Right ventricle myocardium superior (tissue), 1 donor: ENCODE results near the gene CACNA1C. TPM values are rescaled to one million over a fixed set of nuclear protein-coding genes. Genes with fewer than 3 reads are reported as not detected.

Experiments used
- ATAC-seq: fragments of 200-7000 bp; cut with Tn5 transposase; one replicate; pipeline ENCODE4 v1.9.1; 2020; ENCODE audit warnings: mild to moderate bottlenecking; ENCODE audit not compliant: poor library complexity
- DNase-seq: peaks from one replicate; pipeline ENCODE4 v3.0.0-alpha.2; 2020
- intact Hi-C: fragments of 100-400 bp; cut with DNase I; formaldehyde crosslinking; loops from one replicate; pipeline ENCODE4 v1.11.2; 2022
- total RNA-seq: library from RNA; stranded (reverse); fragmentation: NEBNext Ultra II Directional; extraction: Animal tissue kit (Norgen Biotek cat#: 25700); gene quantifications from one replicate; pipeline ENCODE4 v1.2.1, GENCODE V29; 2021
- donor health status: DM: no; HTN: yes; CAD: no; lungs with severe emphysema.

CACNA1C gene
- total RNA-seq, 1 donor from 2014 or later: 151 TPM

GRCh38 chr12:2526371-2526770 is 473.6 kb downstream of the CACNA1C start:
- peak; percentile 35 for ATAC-seq

DNA sequence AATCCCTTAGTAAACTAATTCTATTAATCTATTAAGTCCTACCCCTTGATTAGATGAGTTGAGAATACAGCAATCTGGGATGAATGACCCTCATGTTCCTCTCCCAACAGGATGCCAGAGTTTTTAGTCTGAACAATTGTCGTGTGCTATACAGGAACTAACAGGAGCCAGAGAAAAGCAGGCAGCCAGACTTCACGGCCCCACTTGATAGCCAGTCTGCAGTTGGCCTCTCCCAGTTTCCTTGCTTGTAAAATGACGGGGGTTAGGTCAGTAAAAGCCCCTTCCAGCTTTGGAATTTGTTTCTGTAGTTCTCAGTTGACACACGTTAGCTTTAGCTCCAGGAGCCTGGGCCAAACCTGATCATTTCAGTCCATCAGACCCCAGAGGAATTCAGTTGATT is 475.2 kb downstream of the CACNA1C start:
- ATAC-seq (no peak), DNase-seq (no peak)
- intact Hi-C loops: no loop called here

More at GRCh38 chr12:2526371-2526770, 473.6 kb downstream of the CACNA1C start:
- DNase-seq: no peak
- intact Hi-C loops: no loop called here

- no peak for ATAC-seq
- DNase-seq: no peak
- intact Hi-C loops: no loop called here
Measured at GRCh38 chr12:2529807-2530206, 477.0 kb downstream of the CACNA1C start.

DNA sequence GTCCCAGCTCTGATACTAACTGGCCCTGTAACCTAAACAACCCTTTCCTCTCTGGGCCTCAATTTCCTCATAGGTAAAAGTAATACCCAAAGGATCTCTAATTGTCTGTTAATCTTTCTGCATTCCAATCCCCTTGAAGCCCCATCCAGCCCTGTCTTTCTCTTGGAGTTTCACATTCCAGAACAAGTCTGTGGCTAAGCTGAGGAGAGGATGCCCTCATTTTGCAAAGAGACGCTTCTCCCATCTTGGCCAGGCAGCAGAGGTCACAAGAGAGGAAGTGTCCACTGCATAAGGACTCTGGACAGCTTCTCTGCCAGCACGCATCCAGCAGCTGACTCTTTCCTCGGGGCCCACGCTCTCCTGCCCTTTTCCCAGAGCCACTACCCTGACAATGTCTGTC is 478.6 kb downstream of the CACNA1C start:
- intact Hi-C loops: no loop called here
- DNase-seq (no peak), ATAC-seq (no peak)

- ATAC-seq (no peak), DNase-seq (no peak)
- intact Hi-C loops: no loop called here
Measured at GRCh38 chr12:2533036-2533435, 480.2 kb downstream of the CACNA1C start.

GRCh38 chr12:2535583-2536204 is 482.9 kb downstream of the CACNA1C start:
- intact Hi-C loops: no loop called here

DNA sequence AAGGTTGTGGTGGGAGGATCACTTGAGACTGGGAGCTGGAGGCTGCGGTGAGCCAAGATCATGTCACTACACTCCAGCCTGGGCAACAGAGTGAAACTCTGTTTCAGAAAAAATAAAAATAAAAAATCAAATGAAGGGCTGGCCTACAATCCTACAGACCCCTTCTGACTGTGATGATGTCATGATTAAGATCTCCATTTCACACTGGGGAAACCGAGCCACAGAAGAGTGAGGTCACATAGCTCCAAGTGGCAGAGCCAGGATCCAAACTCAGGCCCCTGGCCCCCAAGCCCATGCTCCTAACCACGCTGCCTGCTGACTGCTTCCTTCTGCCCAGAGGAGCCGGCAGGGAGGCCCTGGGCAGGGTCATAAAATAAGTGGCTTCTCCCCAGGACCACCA is 483.9 kb downstream of the CACNA1C start:
- ATAC-seq (no peak), DNase-seq (no peak)
- intact Hi-C loops: no loop called here

More at GRCh38 chr12:2535583-2536204, 482.9 kb downstream of the CACNA1C start:
- ATAC-seq (no peak), DNase-seq (no peak)

- DNase-seq (no peak), ATAC-seq (no peak)
- intact Hi-C loops: no loop called here
Measured at GRCh38 chr12:2537868-2538541, 485.2 kb downstream of the CACNA1C start.

- peak; percentile 57 for DNase-seq
- ATAC-seq: no peak
- intact Hi-C loops: no loop called here
Measured at GRCh38 chr12:2539938-2540337, 487.2 kb downstream of the CACNA1C start.

- DNase-seq (peak; percentile 67), ATAC-seq (peak; percentile 84)
- intact Hi-C loops: no loop called here
Measured at GRCh38 chr12:2540535-2540941, 487.8 kb downstream of the CACNA1C start.

GRCh38 chr12:2541631-2542204 is 488.9 kb downstream of the CACNA1C start:
- intact Hi-C loops: no loop called here
- DNase-seq (no peak), ATAC-seq (no peak)

GRCh38 chr12:2543801-2544200 is 491.0 kb downstream of the CACNA1C start:
- ATAC-seq (no peak), DNase-seq (no peak)
- intact Hi-C loops: no loop called here

DNA sequence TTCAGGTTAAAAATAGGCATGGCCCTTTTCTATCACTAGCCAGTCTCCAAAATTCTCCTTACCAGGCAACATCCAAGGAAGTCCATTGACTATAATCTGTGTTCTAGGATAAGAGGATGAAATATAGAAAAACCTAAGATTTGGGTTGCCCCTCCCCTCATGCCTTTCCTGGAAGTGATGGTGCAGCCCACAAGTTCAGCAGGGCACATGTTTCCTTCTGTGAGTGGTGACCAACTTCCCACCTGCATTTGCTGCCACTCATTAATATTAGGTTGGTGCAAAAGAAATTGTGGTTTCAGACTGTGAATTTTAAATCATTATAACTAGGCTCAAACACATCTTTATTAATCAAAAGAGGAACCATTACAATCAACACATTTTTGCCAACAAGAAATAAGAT is 491.4 kb downstream of the CACNA1C start:
- DNase-seq (no peak), ATAC-seq (no peak)
- intact Hi-C loops: no loop called here

DNA sequence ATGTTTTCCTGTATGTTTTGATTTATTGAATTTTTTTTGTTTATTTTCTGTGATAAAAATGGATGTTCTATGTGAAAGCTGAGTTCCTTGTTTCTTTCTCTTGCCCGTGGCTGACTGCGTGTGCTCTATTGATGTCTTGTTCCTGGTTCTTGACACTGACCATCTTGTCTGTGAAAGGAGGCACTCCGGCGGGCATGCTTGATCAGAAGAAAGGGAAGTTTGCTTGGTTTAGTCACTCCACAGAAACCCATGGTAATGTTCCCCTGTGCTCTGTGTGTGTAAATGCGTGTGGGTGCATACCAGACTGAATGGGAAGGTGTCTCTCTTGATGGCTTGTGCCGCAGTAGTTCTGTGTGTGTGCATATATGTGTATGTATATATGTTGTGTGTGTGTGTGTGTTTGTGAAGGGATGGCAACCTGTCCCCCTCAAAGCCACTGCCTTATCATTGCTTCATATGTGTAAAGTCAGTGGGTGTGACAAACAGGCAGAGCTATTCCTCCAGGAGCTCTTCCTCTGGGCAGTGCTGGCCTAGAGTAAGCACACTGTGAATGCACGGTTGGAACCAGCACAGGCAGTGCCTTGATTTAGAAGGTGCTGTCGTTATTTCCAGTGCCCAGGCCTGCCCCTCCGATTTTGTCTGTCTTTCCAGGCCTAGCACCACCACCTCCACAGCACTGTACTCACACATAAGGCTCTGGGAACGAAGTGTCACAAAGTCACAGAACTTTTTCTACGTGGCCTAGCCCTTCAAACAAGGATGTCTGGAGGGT is 494.7 kb downstream of the CACNA1C start:
- intact Hi-C loops: no loop called here
- no peak for ATAC-seq
- no peak for DNase-seq

- DNase-seq (no peak), ATAC-seq (no peak)
- intact Hi-C loops: no loop called here
Measured at GRCh38 chr12:2548081-2548480, 495.3 kb downstream of the CACNA1C start.

DNA sequence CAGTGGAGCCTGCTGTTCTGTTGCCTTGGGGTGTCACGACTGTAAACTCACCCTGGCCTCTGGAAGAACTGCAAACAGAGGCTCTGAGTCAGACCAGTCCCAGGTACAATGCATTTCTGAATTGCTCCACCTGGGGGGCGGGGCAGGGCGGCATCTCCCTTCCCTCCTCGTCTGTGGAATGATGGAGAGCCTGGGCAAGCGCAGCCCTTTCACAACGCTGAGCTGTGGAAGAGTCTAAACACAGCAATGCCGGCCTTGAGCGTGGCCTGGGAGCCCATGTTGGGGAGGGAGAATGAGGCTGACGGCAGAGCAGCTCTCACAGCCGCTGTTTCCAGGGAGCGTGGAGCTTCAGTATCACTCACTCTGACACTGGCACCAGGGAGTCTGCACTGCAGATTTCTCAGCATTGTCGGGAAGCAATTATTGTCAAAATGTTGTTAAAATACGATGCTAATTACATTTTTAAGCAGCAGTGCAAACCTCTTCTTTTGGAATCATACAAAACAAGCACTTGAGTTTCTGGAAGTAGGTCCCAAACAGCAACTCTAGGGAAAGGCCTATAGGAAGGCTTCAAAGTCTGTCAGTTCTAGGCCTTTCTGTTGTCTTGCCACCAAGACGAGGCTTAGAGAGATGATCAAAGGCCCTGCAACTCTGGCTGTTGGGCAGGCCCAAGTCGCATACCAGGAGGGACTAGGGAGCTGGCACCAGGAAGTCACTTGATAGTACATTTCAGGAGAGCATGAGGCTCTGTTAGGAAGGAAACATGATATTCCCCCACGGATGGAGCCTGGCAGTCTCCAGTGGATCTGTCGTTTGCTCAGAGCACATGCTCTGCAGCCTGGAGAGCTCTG is 498.0 kb downstream of the CACNA1C start:
- DNase-seq (no peak), ATAC-seq (peak; percentile 53)
- intact Hi-C loops: no loop called here

DNA sequence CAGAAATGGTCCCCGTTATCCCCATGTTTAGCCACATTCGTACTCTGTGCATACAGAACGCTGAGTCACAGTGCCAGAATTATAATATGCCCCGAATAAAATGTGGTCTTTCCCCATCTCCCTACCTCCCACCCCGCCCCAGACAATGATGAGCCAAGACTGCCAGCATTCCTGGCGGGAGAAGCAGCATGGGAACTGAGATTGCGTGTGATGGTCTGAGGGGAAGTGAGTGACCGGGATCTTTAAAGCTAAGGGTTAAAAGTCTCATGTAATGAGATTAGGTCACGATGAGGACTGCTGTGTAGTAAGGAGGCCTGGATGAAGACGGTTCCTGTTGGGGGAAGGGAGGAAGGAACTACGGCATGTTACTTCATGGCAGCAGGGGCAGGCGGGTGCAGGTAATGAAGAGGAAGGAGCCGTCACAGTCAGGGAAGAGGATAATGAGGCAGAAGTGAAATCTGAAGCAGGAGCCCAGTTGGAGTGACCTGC is 498.7 kb downstream of the CACNA1C start:
- intact Hi-C loops: no loop called here

DNA sequence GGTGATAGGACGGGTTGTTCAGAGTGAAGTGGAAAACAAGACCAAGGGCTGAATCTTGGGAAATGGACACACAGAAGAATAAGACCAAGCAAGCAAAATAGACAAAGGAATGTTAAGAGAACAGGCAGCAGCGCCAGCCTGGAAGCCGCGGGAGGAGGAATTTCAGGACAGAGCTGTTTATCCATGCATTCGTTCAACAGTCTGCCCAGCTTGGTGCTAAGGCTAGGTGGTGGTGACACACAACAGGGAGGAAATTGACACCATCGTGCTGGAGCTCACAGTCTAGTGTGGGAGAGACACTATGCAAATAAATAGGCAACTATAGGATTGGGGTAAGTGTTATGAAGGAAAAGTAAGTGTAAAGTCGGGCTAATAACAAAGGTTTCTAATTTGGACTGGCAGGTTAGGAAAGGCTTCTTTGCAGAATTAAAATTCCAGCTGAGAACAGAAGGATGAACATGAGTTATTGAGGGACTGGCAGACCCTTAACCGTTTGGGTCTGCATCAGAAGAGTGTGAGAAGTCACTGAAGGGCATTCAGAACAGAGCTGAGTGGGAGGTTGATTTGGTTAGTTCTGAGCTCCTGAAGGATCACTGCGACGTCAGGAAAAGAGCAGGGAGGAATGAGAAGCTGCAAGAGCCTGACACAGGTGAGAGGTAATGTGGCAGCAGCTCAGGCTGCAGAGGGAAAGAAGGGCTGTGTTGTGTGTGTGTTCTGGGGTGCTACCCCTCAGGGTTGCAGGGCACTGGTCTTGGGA is 499.4 kb downstream of the CACNA1C start:
- intact Hi-C loops: no loop called here
- ATAC-seq: peak; percentile 34
- DNase-seq: no peak

More for the DNA sequence above, 498.7 kb downstream of the CACNA1C start:
- no peak for DNase-seq
- peak; percentile 17 for ATAC-seq
